Measurements from ENCODE around the gene NACA. TPM values are rescaled to one million over a fixed set of nuclear protein-coding genes. Genes with fewer than 3 reads are reported as not detected.

Gene NACA
- total and polyA plus RNA-seq, 2 of the 13 experiments (the other 11 are each of a cell fraction or from before 2014, with no cell fraction given): 799 to 1,700 TPM

DNA sequence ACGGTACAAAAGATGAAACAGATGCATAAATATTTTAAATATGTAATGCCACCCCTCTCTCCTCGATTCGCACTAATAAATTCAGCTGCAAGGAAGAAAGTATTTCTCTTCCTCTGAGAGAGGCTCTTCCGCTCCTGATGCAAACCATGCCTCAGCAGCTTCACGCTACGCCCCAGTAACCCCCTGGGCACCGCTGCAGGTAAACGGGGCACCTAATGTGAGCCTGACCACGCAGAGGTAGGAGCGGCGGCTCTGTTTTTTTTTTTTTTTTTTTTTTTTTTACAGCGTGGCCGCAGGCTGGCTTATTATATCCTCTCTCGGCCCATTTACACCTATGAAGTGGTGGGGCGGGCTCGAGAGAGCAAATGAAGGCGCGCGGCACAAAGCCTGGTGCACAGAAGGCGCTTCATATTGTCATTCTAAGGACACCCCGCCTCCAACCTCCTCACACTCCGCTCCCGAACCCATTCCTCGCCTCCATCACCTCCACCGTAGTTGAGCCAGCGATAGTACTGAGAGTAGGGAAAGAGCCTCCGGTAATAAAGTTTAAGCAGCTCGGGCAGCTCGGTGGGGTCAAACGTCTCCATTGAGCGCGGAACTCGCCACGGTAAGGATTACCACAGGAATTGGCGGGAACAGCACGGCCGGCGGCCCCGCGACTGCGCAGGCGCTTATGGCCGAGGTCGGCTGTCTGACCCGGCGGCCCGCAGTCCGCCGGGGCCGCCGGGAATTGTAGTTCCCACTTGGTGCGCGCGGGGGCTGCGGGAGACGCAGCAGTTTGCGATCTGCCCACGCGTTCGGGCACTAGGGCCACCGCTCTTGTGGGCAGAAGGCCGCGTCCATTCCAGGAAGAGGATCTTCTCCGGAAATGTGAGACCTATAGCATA lies 26.9 kb upstream of the NACA start, which contains the start of gene PRIM1 (continued):
- TF ChIP-seq, protein P1, sequence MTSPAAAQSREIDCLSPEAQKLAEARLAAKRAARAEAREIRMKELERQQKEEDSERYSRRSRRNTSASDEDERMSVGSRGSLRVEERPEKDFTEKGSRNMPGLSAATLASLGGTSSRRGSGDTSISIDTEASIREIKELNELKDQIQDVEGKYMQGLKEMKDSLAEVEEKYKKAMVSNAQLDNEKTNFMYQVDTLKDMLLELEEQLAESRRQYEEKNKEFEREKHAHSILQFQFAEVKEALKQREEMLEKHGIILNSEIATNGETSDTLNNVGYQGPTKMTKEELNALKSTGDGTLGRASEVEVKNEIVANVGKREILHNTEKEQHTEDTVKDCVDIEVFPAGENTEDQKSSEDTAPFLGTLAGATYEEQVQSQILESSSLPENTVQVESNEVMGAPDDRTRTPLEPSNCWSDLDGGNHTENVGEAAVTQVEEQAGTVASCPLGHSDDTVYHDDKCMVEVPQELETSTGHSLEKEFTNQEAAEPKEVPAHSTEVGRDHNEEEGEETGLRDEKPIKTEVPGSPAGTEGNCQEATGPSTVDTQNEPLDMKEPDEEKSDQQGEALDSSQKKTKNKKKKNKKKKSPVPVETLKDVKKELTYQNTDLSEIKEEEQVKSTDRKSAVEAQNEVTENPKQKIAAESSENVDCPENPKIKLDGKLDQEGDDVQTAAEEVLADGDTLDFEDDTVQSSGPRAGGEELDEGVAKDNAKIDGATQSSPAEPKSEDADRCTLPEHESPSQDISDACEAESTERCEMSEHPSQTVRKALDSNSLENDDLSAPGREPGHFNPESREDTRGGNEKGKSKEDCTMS (CRISPR knock-in tag; conservative IDR thresholded peaks at IDR 0.05): no peak
- TF ChIP-seq ZNF749 (CRISPR knock-in tag; IDR thresholded peaks at IDR 0.05; ENCODE audit: borderline replicate concordance) (no peak; the same call in 1 of the 2 replicates), ZNF776 (CRISPR knock-in tag; IDR thresholded peaks at IDR 0.05) (no peak; the same call in 1 of the 2 replicates), XRCC5 (optimal IDR thresholded peaks at IDR 0.05; ENCODE audit: low read length) (no peak), ZNF720 (CRISPR knock-in tag; IDR thresholded peaks at IDR 0.05) (no peak), TEAD2 (CRISPR knock-in tag; IDR thresholded peaks at IDR 0.05) (no peak), KLF16 (CRISPR knock-in tag; IDR thresholded peaks at IDR 0.05) (no peak; a peak in 1 of 4 replicates), SMAD3 (CRISPR knock-in tag; IDR thresholded peaks at IDR 0.05) (no peak), PCBP2 (optimal IDR thresholded peaks at IDR 0.05; ENCODE audit: low read depth, low read length, poor library complexity, severe bottlenecking) (no peak), ISX (CRISPR knock-in tag; conservative IDR thresholded peaks at IDR 0.05) (no peak), MAZ (IDR thresholded peaks at IDR 0.05; ENCODE audit: borderline replicate concordance, low read depth, low read length) (0 out of 2 replicates have a peak, but pooled peaks have one; percentile 66), MAZ (CRISPR knock-in tag; IDR thresholded peaks at IDR 0.05; ENCODE audit: low read depth) (no peak), ZNF136 (CRISPR knock-in tag; IDR thresholded peaks at IDR 0.05; ENCODE audit: low read depth) (no peak), POLR2AphosphoS2 (IDR thresholded peaks at IDR 0.05; ENCODE audit: low read depth, low read length) (no peak), CENPX (CRISPR knock-in tag; IDR thresholded peaks at IDR 0.05) (no peak)
- TF ChIP-seq, protein P2, sequence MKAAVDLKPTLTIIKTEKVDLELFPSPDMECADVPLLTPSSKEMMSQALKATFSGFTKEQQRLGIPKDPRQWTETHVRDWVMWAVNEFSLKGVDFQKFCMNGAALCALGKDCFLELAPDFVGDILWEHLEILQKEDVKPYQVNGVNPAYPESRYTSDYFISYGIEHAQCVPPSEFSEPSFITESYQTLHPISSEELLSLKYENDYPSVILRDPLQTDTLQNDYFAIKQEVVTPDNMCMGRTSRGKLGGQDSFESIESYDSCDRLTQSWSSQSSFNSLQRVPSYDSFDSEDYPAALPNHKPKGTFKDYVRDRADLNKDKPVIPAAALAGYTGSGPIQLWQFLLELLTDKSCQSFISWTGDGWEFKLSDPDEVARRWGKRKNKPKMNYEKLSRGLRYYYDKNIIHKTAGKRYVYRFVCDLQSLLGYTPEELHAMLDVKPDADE (CRISPR knock-in tag; IDR thresholded peaks at IDR 0.05): no peak
- TF ChIP-seq, protein P3, sequence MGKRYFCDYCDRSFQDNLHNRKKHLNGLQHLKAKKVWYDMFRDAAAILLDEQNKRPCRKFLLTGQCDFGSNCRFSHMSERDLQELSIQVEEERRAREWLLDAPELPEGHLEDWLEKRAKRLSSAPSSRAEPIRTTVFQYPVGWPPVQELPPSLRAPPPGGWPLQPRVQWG (CRISPR knock-in tag; IDR thresholded peaks at IDR 0.05; ENCODE audit: borderline replicate concordance, low read depth): no peak
- TF ChIP-seq, protein P4, sequence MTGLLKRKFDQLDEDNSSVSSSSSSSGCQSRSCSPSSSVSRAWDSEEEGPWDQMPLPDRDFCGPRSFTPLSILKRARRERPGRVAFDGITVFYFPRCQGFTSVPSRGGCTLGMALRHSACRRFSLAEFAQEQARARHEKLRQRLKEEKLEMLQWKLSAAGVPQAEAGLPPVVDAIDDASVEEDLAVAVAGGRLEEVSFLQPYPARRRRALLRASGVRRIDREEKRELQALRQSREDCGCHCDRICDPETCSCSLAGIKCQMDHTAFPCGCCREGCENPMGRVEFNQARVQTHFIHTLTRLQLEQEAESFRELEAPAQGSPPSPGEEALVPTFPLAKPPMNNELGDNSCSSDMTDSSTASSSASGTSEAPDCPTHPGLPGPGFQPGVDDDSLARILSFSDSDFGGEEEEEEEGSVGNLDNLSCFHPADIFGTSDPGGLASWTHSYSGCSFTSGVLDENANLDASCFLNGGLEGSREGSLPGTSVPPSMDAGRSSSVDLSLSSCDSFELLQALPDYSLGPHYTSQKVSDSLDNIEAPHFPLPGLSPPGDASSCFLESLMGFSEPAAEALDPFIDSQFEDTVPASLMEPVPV (CRISPR knock-in tag; IDR thresholded peaks at IDR 0.05): no peak
- TF ChIP-seq, protein P5, sequence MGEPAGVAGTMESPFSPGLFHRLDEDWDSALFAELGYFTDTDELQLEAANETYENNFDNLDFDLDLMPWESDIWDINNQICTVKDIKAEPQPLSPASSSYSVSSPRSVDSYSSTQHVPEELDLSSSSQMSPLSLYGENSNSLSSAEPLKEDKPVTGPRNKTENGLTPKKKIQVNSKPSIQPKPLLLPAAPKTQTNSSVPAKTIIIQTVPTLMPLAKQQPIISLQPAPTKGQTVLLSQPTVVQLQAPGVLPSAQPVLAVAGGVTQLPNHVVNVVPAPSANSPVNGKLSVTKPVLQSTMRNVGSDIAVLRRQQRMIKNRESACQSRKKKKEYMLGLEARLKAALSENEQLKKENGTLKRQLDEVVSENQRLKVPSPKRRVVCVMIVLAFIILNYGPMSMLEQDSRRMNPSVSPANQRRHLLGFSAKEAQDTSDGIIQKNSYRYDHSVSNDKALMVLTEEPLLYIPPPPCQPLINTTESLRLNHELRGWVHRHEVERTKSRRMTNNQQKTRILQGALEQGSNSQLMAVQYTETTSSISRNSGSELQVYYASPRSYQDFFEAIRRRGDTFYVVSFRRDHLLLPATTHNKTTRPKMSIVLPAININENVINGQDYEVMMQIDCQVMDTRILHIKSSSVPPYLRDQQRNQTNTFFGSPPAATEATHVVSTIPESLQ (CRISPR knock-in tag; conservative IDR thresholded peaks at IDR 0.05): no peak
- TF ChIP-seq, protein P6, sequence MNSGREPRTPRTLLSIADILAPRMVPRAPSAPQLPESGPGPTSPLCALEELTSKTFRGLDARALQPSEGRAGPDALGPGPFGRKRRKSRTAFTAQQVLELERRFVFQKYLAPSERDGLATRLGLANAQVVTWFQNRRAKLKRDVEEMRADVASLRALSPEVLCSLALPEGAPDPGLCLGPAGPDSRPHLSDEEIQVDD (CRISPR knock-in tag; IDR thresholded peaks at IDR 0.05; ENCODE audit: borderline replicate concordance): no peak
